HUDEP-2 (cell line): Measurements from ENCODE around the gene FARS2.
"Not testable (repeated sequence)": the region's sequence is repeated elsewhere in the genome, so short reads cannot be mapped to it uniquely, and the experiment has no call there.

Experiments
- DNase-seq, 76 experiments: peaks; one replicate each; lab custom pipeline; 2025; ENCODE audit not compliant: unreplicated experiment in 76 of 76; lab: John Stamatoyannopoulos, UW

FARS2 gene

DNA sequence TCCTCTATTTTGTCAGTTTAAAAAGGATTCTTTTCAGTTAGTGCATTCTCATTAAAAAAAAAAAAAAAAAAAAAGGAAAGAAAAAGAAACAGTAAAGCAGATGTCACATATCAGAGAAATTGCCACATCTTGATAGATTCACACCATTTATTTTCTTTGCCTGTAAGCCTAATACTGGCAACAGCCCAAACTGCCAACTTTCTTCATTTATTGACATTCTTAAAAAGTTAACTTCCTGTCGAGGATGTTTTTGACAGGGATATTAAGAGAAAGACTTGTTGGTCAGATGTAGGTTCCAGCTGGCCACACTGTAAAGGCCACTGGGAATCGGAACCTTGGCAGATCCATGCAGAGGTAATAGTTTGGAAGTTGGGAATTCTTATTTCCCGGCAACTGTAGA lies 412.8 kb downstream of the FARS2 start:
- no peak for DNase-seq

DNA sequence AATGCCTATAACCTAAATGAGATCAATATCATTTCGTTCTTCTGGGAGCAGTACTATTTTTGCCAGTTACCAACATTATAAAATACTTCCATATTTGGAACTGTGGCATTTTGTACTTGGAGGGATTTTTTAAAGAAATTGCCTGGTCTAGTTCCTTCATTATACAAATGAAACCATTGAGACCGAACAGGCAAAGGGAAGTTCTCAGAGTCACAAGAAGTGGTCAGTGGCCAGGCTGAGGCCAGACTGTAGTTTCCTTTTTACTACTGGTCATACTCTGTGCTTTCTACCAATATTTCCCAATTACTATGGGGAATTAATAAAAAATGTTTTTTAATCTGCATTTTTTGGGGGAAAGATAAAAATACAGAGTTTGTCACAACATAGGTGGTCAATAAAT lies 413.4 kb downstream of the FARS2 start:
- DNase-seq, result no peak

DNA sequence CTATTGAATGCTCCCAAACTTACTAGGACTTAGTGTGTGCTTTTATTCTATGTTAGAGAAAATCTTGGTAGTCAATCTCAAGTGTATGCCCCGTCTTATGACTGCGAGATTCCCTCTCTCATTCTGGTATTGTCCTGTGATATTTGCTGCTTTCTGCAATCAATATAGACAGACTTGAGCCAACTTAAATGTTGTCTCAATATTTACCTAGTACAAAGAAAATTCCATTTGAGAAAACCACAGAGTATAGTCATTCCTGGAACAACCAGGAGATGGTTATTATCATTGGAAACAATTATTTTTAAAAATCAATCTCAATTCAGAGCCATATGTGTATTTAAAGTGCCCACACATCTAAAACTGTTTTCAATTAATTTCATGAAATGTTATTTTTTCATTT lies 415.4 kb downstream of the FARS2 start:
- DNase-seq, result no peak

DNA sequence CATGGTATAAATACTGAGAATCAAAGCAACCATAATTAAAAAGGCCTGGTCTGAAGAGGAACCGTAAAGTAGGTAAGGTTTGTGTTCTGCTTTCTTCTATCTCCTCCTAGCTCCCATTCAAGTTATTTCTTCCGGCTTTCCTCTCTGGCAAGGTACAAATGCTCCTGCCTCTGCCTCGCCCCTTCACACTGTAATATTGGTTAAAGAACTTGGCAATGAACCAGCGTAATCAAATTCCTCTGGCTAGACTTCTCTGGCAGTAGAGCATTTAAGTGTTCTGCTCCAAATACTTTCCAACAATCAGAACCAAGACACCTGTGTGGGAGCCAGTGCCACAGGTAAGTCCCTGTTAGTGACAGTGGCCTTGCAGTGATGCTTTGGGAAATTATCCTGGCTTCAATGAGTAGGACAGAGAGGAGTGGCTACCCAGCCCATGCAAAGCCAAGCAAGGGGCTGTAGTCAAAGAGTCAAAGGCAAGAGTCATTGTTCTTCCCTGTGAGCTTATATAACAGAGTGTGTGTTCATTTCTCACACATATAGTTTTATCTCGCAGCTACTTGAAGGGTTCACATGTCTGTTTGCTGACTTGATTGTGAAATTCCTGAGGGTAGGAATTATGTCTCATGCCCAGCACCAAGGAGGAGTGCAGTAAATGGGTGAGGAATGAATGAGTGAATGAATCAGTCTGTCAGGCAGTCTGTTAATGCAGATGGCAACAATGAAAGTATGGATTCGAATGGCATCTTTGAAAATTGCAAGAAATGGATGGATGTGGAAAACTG lies 416.1 kb downstream of the FARS2 start:
- no peak for DNase-seq

- DNase-seq, result no peak
Observed at GRCh38 chr6:5679270-5679669, 418.0 kb downstream of the FARS2 start.

DNA sequence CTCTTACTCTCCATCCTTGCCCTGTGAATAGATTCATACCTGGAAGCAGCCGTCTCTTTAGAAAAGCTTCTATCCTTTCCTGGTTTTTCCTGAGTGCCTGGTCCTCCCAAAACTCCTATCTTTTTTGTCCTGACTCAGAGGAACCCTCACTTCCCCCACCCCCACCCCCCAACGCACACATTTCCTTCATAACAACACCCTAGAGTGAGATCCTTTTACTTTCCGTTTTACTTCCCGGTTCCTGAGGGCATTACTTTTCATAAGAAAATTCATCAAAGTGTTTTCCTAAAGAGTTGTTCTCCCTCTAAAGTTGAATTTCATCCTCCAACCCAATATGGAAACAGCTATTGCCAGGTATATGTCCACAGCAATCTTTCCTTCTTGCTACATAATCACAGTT lies 418.4 kb downstream of the FARS2 start:
- no peak for DNase-seq

- DNase-seq, result no peak
Observed at GRCh38 chr6:5680095-5680494, 418.8 kb downstream of the FARS2 start.

GRCh38 chr6:5681480-5681879 lies 420.2 kb downstream of the FARS2 start:
- no peak for DNase-seq

DNA sequence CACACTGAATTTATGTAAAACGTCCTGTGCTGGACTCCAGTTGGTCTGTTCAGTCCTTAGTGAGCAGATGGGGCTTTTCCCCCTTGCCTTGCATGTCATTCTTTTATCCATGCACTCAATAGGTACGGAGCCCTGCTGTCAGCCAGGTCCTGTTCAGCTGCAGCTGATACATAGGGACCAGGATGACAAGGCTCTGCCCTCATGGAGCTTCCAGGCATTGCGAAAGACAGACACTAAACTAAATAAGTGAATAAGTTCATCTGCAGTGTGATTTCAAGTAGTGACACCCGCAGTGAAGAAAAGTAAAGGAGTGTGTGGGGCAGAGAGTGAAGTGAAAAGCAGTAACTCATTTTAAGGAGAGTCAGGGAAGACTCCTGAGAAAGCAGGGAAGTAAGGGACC lies 421.2 kb downstream of the FARS2 start:
- no peak for DNase-seq

DNA sequence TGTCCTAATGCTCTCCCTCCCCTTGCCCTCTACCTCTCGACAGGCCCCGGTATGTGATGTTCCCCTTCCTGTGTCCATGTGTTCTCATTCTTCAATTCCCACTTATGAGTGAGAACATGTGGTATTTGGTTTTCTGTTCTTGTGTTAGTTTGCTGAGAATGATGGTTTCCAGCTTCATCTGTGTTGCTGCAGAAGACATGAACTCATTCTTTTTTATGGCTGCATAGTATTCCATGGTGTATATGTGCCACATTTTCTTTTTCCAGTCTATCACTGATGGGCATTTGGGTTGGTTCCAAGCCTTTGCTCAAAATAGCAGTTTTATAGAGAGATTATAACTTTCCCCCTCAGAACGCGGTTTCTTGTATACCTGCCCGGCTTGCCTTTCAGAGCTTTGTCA lies 422.4 kb downstream of the FARS2 start:
- DNase-seq, result not testable (repeated sequence)

DNA sequence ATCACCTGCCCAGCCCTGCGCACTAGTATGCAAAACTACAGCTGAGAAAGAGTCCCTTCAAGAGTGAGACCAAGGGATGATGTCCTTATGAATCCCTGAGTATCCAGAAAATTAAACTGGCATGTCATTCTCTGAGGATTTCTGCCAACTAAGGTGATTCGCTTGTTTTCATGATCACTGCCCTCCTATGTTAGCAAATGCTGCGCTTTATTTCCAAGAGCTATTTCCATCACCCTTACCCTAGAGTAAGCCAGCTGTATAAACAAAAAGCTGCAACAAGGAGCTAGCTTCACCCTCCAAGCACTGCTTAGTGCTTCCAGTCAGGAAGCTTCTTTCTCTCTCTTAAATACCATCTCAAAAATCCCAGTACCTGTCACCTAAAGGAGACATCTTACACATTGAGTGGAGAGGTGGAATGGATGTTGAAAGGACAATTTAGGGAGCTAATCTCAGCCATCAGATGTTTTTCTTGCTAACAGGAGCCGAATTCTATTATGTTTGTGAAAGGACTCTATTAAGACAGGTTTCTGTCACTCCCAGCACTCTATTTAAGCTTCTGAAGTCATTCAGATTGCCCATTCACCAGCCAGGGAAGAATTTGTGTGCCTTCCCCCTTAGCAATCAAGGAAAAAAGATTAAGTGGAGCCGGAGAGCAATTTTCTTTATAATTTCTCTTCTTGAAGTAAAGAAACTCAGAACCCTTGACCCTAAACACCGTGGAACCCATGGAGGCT lies 423.2 kb downstream of the FARS2 start:
- DNase-seq, result no peak

GRCh38 chr6:5693225-5694145 lies 432.2 kb downstream of the FARS2 start:
- no peak for DNase-seq

GRCh38 chr6:5695260-5696245 lies 434.2 kb downstream of the FARS2 start:
- DNase-seq, result no peak

- no peak for DNase-seq
Observed at GRCh38 chr6:5697508-5697907, 436.2 kb downstream of the FARS2 start.

- no peak for DNase-seq
Observed at GRCh38 chr6:5698318-5698717, 437.0 kb downstream of the FARS2 start.

DNA sequence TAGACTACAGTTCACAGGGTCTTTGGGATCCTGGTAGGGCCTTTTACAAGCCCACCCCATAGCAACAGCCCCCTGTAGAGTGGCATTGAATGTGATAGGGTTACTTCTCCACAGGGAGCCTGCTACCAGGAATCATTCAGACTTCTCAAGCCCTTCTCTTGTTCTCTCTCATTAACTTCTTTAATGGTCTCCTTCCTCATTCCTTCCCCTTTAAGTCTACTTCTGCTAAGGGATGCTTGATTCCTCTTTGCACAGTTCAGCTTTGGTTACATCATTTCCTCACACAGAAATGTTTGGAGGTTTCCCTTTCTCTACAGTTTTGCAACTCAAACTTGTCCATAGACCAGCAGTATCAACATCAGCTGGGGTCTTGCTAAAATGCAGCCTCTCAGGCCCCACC lies 437.8 kb downstream of the FARS2 start:
- not testable (repeated sequence) for DNase-seq

GRCh38 chr6:5701174-5701573 lies 439.9 kb downstream of the FARS2 start:
- DNase-seq, result no peak

- no peak for DNase-seq
Observed at GRCh38 chr6:5704708-5705107, 443.4 kb downstream of the FARS2 start.

DNA sequence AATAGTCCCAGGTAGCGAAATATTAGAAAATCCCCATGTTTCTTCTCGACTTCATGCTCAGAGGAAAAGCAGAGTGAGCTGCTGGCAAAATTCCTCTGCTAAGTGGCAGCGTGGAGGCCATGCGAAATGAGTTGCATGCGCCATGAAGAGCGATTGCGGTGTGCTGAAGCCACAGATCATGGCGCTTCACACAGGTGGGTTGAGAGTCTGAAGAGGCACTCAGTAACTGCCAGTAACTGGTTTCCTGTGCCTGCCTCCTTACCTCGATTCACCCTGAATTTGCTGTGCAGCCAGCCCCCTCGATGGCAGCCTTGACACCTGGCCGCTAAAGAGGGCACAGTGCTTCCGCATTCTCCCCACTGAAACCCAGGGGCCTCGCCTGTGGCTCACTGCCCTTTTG lies 443.9 kb downstream of the FARS2 start:
- no peak for DNase-seq
